Bronchial epithelial cell (primary cell): ENCODE data around the gene P3H1. TPM values are rescaled to one million over a fixed set of nuclear protein-coding genes. Genes with fewer than 3 reads are reported as not detected.

Source experiments
- DNase-seq: peaks from one replicate; pipeline ENCODE4 v3.0.0-alpha.2; 2010; ENCODE audit warnings: low read depth
- FAIRE-seq: peaks from 2 replicates; lab custom pipeline; 2011; peaks lifted over from hg19 to GRCh38; lab: Jason Lieb, UNC
- H3K27me3 ChIP-seq: 2 replicates; pipeline ENCODE4 v1.5.1; 2011; ENCODE audit warnings: low read length; ENCODE audit not compliant: control insufficient read depth, insufficient read depth
- H3K36me3 ChIP-seq: 2 replicates; pipeline ENCODE4 v1.5.1; 2011; ENCODE audit warnings: low read length; ENCODE audit not compliant: control insufficient read depth, insufficient read depth
- H3K4me3 ChIP-seq: 2 replicates; pipeline ENCODE4 v1.5.1; 2011; ENCODE audit warnings: mild to moderate bottlenecking, low read depth, low read length, control low read depth
- total RNA-seq: library from RNA; depleted of rRNA; stranded (reverse); fragments of >200 nt; gene quantifications from 2 replicates; pipeline ENCODE4 v1.2.1, GENCODE V29; 2014
- TF ChIP-seq, protein P1 (sequence below): IDR thresholded peaks from 2 replicates; pipeline ENCODE4 v1.5.1; 2011; ENCODE audit warnings: mild to moderate bottlenecking, moderate library complexity, low read length, control low read depth, inconsistent platforms; ENCODE audit not compliant: insufficient read depth, severe bottlenecking

Gene P3H1
- total RNA-seq, 1 donor from 2014 or later = 15.8 TPM

DNA sequence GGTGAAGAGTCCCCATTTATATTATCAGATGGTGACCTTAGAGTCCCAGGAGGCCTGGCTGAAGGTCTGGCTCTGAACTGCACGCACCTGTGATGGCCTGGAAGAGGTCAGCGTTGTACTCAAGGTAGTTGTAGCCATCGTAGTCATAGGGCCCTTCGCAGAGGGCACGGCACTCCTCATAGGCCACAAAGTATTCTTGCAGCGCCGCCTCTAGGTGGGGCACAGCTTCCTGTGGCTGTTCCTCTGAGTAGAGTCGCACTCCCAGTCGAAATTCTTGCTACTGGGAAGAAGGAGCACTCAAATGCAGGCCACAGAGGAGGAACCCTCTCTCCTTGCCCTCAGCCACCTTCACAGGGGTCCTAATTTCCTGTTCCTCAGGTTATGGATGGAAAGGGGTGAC lies 7.7 kb downstream of the P3H1 start:
- TF ChIP-seq, protein P1, sequence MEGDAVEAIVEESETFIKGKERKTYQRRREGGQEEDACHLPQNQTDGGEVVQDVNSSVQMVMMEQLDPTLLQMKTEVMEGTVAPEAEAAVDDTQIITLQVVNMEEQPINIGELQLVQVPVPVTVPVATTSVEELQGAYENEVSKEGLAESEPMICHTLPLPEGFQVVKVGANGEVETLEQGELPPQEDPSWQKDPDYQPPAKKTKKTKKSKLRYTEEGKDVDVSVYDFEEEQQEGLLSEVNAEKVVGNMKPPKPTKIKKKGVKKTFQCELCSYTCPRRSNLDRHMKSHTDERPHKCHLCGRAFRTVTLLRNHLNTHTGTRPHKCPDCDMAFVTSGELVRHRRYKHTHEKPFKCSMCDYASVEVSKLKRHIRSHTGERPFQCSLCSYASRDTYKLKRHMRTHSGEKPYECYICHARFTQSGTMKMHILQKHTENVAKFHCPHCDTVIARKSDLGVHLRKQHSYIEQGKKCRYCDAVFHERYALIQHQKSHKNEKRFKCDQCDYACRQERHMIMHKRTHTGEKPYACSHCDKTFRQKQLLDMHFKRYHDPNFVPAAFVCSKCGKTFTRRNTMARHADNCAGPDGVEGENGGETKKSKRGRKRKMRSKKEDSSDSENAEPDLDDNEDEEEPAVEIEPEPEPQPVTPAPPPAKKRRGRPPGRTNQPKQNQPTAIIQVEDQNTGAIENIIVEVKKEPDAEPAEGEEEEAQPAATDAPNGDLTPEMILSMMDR = no peak
- H3K27me3 ChIP-seq = no peaks in the 10 kb centered on the region
- DNase-seq (no peak), FAIRE-seq (no peak)
- no peak overlapping the region for H3K4me3 ChIP-seq
- H3K36me3 ChIP-seq = peaks cover 14% of the 10 kb centered on the region

DNA sequence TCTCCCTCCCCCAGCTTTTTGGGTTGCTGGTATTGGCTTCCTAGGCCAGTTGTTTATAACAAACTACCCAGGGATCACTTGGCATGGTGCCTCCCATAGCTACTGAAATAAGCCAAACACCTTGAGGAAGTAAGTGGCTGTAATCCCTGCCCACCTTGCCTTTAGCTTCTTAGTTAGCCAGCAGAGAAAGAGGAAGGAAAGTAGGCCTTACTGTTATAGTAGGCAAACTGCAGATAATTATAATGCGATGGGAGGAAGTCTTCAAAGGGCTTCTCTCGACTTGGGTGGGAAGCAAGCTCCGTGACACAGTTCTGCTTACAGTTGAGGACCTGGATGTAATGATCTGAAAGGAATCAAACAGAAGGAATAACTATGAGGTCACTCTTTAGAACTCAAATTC lies 8.2 kb downstream of the P3H1 start:
- no peaks in the 10 kb centered on the region for H3K27me3 ChIP-seq
- peak; percentile 52 for FAIRE-seq

DNA sequence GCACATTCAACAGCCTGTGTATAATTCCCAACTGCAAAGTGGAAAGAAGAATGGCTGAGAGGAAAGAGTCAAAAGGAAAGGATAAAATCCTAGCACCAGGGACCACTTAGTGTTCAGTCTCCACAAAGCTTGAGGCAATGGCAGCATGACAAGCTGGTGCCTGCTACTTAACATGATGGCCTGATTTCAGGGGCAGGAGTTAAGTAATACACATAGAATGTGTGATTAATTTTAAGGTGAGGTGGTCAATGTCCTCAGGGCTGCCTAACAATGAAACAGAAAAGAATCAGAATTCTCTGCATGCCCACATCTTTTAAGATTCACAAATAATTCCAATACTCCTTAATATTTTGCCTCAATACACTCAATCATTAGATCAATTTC lies 8.9 kb downstream of the P3H1 start:
- TF ChIP-seq, protein P1 = no peak
- Histone ChIP-seq H3K4me3 (no peak overlapping the region), H3K27me3 (no peaks in the 10 kb centered on the region), H3K36me3 (peaks cover 18% of the 10 kb centered on the region)
- FAIRE-seq = no peak
- DNase-seq = peak; percentile 62

More for the DNA sequence above, 8.2 kb downstream of the P3H1 start:
- peaks cover 16% of the 10 kb centered on the region for H3K36me3 ChIP-seq
- H3K4me3 ChIP-seq = no peak overlapping the region
- TF ChIP-seq, protein P1 = no peak
- no peak for DNase-seq

- Histone ChIP-seq H3K4me3 (no peak overlapping the region), H3K27me3 (no peaks in the 10 kb centered on the region), H3K36me3 (peaks cover 18% of the 10 kb centered on the region)
- DNase-seq (peak; percentile 71), FAIRE-seq (peak; percentile 77)
- TF ChIP-seq, protein P1 = peak; percentile 78
Observed at GRCh38 chr1:42756956-42757891, 9.6 kb downstream of the P3H1 start.

- peaks cover 17% of the 10 kb centered on the region for H3K36me3 ChIP-seq
- DNase-seq = peak; percentile 55
- H3K4me3 ChIP-seq = no peak overlapping the region
- FAIRE-seq = no peak
- H3K27me3 ChIP-seq = no peaks in the 10 kb centered on the region
- TF ChIP-seq, protein P1 = no peak
Observed at GRCh38 chr1:42753070-42753469, 13.8 kb downstream of the P3H1 start.
